Stimulated activated naive CD4-positive, alpha-beta T cell (primary cell): Measurements from ENCODE around the gene PODXL2.

Experiments
- DNase-seq, 6 experiments: peaks; one replicate each; lab custom pipeline; 2025; lab: John Stamatoyannopoulos, UW

PODXL2 gene, protein sequence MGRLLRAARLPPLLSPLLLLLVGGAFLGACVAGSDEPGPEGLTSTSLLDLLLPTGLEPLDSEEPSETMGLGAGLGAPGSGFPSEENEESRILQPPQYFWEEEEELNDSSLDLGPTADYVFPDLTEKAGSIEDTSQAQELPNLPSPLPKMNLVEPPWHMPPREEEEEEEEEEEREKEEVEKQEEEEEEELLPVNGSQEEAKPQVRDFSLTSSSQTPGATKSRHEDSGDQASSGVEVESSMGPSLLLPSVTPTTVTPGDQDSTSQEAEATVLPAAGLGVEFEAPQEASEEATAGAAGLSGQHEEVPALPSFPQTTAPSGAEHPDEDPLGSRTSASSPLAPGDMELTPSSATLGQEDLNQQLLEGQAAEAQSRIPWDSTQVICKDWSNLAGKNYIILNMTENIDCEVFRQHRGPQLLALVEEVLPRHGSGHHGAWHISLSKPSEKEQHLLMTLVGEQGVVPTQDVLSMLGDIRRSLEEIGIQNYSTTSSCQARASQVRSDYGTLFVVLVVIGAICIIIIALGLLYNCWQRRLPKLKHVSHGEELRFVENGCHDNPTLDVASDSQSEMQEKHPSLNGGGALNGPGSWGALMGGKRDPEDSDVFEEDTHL

DNA sequence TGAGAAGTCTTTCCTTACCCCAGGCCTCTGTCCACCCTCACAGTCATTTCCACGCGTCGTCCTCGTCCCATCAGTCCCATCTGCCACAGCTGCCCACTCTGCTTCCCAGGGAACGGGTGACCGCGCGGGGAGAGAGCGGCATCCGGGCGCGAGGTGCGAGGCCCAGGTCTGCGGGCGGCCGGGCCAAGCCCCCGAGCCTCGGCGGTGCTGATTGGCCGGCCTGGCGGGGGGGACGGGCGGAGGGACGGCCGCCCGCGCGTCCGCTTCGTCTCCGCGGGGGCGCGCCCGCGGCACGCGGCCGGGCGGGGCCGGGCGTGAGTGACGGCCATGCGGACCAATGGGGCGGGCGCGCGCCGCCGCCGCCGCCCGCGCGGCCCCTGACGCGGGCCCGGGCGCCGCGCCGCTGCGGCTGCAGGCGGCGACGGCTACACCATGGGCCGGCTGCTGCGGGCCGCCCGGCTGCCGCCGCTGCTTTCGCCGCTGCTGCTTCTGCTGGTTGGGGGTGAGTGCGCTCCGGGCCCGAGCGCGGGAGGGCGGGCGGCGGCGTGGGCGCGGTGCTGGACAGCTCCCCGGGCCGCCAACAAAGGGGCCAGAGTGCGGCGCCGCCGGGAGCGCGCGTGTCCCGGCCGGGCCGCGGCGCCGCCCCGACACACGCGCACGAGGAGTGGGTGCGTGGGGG is at the start of gene PODXL2:
TSS of gene PODXL2 (plus strand) at position 398 of the 679 bp plus-strand sequence. CDS start at position 433, 35 bp downstream.
- peak in 4 of 6 experiments; percentile 22 to 40 (median 28) for DNase-seq

DNA sequence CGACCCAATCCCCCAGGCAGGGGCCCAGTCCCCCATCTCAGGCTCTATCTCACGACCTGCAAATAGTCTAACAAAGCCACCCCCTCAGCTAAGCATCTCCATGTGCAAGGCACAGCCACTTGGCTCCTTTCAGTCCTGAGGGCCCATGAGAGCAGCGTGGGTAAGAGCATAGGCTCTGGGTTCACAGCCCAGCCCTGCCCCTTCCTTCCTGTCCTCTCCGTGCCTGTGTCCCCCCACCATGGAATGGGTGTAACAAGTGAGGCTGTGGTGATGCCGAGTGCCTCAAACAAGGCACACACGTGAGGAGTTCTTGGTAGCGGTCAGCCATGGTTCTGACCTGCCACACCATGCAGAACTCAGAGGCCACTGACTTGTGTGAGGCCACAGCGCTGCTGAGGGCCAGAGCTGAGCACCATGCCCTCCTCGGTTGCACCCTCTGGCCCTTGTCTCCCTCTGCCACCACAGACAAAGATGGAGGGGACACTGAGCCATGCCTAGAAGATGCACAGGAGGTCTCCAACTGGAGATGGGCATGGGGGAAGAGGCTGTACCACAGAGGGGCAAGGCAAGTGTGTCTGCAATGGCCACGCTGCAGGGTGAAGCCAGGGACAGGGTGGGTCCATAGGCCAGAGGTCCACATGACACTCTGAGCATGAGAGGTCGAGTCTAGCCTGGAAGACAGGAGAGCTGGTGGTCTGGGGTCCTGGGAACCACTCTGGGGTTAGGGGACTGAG is 48.5 kb upstream of the PODXL2 start:
- no peak for DNase-seq

DNA sequence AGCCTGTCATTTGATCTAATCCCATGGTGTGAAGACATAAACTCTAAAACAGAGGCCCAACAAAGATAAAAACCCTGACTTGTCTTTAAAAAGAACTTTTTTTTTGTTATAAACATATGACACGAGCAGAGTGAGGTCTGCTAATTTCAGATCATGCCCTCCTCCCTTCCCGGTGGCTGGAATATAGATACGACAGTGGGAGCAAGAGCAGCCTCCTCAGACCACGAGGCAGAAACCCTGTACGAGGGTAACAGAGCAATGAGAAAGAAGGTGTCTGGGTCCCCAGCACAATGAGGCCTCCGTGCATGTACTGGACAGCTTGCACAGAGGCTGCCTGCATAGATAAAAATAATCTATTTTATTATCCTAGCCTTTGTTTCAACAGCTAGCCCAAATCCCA is 44.3 kb upstream of the PODXL2 start:
- DNase-seq = no peak

DNA sequence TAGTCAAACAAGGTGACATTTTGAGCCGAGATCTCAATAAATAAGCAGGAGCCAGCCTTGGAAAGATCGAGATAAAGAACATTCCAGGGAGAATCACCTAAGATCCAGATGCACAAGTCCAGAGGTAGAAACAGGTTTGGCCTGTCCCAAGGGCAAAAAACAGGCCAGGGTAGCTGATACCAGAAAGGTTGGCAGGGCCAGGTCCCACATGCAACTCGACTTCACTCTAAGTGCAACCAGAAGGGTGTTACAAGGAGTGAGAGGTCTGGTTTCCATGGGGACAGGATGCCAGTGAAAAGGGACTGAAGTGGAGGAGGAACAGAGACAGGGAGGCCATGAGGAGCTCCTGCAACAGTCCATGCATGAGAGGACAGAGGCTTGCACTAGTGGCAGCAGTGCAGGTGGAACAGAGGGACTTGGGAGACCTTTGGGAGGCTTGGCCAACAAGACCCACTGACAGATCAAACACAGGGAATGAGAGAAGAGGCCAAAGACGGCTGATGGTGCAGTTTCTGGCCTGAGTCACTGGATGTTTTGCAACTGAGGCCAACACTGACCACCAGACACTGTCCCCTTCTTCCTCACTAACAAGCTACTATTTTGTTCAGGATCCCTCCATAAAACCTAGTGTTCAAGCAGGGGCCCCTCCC is 43.7 kb upstream of the PODXL2 start:
- DNase-seq = no peak

DNA sequence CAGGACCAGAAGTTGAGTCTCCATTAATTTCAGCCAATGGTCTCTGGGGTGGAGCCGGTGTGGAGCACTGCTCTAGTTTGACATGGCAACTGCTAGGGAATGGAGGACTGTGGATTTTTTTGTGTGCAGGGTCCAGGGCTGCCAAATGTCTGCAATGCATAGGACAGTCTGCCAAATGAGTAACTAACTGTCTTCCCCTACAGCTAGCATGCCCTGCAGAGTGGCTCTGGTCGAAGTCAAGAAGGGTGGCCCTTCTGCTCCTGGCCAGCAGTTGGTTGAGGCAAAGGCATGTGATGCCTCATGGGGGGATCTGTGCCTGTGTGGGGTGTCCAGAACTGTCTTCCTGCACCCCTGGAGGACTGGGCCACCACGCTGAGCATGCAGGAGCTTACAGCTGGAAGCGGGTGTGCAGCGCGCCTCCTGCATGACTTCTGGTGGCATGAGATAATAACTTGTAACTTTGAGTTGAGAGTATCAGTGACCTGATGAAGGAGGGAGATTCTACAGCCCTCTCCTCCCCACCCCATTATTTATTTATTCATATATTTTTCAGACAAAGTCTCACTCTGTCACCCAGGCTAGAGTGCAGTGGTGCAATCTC is 43.1 kb upstream of the PODXL2 start:
- no peak for DNase-seq

DNA sequence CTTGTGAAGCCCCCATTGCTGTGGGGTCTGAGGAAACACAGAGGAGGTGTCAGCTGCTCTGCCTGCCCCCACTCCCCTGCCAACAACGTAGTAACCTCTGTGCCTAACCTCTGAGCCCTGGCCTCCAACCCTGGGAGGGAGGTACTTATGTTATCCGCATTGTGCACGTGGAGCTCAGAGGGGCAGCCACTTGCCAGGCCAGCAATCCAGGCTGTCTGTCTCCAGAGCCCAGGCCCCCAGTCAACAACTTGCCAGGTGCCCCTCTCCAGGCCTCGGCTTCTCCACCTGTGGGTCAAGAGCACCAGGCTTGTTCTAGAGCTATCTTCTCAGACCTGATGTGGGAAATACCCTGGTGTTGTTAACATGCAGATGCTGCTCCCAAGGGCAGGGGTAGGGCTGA is 41.1 kb upstream of the PODXL2 start:
- no peak for DNase-seq

DNA sequence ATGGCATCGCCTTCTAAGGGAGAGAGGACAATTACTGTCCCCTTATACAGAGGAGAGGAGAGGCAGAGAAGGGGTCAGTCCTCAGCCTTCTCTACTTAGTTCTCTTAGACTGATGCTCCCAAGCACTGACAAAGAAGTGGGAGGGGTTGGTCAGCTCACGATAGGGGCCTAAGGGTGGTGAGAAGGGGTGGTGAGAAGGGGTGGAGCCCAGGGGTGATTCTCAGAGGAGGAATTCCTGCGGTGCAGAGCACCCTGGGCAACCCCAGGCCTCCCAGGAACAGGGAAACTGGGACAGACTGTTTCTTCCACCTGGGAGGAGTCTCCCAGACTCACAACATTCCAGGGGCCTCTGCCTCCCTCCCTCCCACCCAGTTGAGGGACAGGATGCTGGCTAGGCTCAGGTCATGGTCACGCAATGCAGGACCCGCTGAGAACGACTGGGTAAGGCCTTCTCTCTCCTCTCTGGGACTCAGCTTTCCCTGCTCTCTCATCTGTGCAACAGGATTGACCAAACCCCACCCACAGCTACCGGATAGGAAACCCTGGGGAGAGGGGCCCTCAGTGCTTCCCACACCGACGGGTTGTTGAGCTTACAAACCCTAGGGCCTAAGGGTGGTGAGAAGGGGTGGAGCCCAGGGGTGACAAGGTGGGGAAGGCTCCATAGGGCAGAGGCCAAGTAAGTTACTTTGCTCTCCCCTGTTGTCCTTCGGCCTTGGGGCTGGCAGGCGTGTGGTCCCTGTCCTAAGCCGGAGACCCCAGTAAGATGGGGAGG is 40.0 kb upstream of the PODXL2 start:
- peak in 1 of 6 experiments; percentile 21 for DNase-seq

DNA sequence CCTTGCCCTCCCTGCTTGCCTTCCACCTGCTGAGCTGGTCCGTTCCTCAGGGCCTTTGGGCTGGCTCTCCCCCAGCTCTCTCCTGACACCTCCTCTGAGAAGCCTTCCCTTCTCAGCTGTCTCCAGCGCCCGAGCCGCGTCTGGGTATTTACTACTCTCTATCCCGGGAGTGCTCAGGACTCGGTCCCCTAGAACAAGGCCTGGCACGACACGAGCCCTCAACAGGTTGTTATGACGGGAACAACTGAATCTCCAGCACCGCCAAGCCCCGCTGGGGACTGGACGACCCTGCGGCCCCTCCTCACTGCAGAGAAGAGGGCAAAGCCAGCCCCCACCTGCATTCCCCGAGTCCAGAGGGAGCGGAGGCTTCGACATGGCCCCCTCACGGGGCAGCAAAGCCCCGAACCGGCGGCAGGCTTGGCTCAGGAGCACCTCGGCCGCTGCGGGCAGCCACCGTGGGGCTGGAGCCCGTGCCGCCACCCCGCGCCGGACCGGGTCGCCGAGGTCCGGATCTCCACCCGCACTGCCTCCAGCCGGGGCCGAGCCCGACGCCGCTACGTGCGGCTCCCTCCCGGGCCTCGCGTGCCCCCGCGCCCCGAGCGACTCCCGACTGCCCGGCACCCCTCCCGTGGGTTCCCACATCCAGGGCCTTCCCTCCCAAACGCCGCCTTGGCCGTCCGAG is 39.2 kb upstream of the PODXL2 start:
- peak in 3 of 6 experiments; percentile 9 to 41 (median 33) for DNase-seq

DNA sequence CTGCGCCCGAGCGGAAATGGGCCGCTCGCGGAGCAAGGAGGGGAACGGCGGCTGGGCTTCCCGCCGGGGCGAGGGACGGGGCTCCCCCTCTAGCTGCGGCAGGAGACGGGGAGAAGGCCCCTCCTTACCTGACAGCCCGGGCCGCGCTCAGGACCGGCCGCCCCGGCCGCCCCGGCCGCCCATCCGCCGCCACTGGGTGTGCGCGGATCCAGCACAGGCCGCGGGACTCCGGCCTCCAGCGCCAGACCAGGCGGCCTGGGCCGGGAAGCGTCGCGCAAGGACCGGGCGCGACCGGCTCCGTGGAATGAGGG is 38.7 kb upstream of the PODXL2 start:
- DNase-seq = peak in 4 of 6 experiments; percentile 32 to 51 (median 40)

DNA sequence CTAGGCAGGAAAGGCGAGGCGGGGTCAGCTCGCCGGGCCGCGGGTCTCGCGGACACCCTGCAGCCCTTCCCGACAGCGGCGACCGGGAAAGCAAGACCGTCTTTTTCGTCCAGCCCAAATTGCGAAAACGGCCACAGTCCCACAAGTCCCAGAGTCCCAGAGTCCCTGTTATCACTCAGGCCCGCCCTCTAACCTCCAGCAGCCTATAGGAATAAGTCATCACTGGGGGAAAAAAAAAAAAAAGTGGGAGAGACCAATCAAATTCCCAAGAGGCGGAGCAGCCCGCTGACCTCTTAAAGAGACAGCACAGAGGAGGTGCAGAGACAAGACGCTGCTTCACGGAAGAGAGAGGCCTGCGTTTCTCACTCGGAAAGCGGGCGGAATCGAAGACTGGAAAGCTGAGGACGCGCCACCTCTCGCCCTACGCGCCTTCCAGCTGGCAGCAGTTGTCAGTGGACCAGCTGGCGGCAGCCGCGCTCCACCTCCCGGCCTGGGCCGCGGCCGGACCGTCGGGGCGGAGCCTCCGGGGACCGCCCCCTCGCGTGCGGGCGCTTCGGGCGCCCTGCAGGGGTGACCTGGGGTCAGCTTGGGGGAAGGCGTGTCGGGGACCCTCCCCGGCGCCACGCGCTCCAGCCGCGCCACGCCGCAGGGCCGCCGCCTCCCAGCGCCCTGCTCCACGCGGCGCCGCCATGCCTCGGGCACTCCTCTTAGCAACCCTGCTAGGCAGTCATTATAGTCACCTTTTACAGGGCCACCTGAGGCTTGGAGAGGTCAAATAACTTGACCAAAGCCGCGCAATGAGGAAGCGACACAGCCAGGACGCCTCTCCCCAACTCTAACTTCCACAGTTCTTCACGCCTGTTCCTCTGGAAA is 38.2 kb upstream of the PODXL2 start, which contains the start of gene TPRA1:
TSS of gene TPRA1 (minus strand) at position 141 of the 873 bp plus-strand sequence. CDS start 10,587 bp downstream, outside the sequence.
- peak; percentile 65 to 90 (median 82) for DNase-seq

DNA sequence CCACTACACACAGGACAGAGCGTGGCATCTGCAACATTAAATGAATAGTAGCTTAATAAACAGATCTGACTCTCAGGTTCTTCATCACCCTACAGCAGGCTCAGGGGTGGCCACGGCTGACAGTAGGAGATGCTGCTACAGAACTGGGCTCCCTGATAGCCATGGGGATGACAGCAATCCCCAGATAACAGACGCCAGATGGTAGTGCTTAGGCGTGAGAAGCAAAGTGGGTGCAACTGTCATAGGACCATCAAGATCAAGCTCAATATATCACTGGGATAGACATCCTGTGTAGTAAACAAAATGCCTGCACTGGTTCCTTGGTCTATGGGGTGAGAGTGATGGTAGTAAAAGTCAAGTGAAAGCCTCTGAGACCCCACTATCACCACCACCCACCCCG is 35.8 kb upstream of the PODXL2 start:
- no peak for DNase-seq

DNA sequence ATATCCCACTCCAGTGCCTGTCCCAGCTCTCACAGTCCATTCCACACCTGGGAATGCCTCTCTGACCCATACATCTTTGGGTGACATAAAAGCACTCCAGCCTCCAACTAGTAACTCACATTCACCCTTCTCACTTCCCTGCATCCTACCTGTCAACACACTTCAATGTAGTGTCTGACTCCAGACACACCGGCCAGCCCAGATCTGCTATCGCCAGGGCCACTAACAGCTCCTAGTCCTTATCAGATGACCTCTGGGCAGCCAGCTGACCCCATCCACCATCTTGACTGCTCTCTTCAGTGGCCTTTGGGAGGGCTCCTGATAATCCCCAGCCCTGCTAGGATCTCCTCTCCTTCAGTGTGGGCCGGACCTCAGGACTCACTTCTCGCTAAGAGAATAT is 33.7 kb upstream of the PODXL2 start:
- DNase-seq = no peak

DNA sequence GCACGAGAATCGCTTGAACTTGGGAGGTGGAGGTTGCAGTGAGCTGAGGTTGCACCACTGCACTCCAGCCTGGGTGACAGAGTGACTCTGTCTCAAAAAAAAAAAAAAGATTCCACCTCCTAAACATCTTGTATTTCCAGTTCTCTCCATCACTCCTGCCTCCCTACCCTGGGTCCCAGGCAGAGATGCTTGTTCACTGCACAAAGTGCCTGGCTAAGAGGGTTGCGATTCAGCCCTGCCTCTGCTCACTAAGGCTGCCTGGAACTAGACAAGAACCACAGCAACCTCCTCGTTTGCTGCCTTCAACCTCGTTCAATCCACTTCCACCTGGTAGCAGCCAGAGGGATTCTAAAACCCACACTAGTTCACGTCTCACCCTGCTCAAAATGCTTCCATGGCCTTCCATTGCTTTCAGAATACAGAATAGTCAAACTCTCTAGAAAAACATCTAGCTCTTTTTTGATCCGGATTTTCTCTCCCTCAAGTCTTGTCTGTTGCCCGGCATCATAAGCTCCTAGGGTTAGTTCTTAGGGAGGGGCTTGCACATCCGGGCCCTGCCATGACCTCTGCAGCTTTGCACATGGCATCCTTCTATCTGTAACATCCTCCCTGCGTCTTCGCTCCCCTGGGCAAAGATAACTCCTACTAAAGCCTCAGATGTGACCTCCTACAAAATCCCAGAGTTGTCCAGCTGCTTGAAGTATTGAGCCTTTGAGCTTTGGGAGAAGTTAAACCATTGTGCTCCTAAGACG is 31.8 kb upstream of the PODXL2 start:
- no peak for DNase-seq

DNA sequence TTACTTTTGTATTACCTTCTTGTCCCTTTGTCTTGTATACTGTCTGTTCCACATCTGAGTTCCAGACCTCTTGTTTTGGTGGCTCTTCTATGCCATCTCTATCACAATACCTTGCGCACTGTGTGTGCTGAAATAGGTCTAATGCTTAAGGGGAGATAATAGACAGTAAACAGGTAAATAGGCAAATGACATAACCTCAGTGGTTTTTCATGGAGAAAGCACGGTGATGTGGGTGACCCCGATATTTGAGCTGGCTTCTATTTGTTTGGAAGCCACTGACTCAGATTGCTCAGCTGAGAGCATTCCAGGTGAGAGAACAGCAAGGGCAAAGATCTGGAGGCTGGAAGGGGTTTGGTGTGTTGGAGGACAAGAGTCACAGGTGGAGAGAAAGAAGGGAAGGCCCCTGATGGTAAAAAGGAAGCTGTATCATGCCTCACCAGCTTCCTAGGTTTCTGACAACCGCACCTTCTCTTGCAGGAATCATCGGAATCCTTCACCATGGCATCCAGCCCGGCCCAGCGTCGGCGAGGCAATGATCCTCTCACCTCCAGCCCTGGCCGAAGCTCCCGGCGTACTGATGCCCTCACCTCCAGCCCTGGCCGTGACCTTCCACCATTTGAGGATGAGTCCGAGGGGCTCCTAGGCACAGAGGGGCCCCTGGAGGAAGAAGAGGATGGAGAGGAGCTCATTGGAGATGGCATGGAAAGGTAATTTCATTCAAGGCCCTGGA is 30.0 kb upstream of the PODXL2 start:
- DNase-seq = no peak

DNA sequence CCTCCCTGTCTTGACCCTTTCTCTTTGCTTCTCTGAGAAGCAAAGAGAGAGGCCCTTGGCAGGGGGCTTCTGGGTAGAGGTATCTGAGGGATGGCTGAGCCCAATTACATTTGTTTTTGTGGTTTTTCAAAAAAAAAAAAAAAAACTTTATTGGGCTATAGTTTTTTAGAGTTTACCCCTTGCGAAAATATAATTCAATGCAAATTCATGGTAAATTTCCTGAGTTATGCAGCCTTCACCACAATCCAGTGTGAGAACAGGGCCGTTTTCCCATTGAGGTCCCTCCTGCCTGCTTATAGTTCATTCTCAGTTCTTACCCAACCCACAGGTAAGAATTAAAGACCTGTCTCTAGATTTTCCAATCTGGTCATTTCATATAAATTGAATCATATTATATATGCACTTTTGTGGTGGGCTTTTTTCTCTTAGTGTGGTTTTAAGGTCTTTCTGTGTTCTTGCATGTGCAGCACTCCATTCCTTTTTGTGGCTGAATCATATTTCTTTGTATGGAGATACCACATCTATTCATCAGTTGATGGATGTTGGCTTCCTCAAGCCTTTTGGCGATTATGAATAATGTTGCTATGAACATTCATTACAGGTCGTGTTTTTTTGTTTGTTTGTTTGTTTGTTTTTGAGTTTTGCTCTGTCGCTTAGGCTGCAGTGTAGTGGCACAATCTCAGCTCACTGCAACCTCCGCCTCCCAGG is 28.1 kb upstream of the PODXL2 start:
- no peak for DNase-seq

DNA sequence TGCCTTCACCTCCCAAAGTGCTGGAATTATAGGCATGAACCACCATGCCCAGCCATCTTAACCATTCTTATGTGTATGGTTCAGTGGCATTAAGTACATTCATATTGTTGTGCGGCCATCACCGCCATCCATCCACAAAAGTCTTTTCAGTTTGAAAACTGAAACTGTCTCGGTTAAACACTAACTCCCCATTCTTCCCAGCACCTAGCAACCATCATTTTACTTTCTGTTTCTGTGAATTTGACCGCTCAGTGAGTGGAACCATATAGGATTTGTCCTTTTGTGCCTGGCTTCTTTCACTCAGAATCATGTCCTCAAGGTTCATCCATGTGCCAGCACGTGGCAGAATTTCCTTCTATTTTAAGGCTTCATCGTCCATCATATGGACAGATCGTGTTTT is 24.9 kb upstream of the PODXL2 start:
- no peak for DNase-seq
